HEK293T (cell line): ENCODE measurements around the gene RDH16.

Experiments
- FOXA1 ChIP-seq: fragments of 450-650 bp; IDR thresholded peaks from 2 replicates; pipeline ENCODE4 v1.6.1; 2016; ENCODE audit warnings: mild to moderate bottlenecking
- FOXM1 ChIP-seq: fragments of 450-650 bp; IDR thresholded peaks from 2 replicates; pipeline ENCODE4 v1.6.1; 2017; ENCODE audit warnings: mild to moderate bottlenecking, borderline replicate concordance
- HDGF ChIP-seq: fragments of 450-650 bp; IDR thresholded peaks from 2 replicates; pipeline ENCODE4 v1.6.1; 2017; ENCODE audit warnings: antibody characterized with exemption, borderline replicate concordance
- L3MBTL2 ChIP-seq: fragments of 450-650 bp; conservative IDR thresholded peaks from 2 replicates; pipeline ENCODE4 v1.6.1; 2016; ENCODE audit warnings: mild to moderate bottlenecking
- NFRKB ChIP-seq: fragments of 450-650 bp; IDR thresholded peaks from 2 replicates; pipeline ENCODE4 v1.6.1; 2016; ENCODE audit warnings: mild to moderate bottlenecking, moderate library complexity
- SP1 ChIP-seq: fragments of 450-650 bp; IDR thresholded peaks from 2 replicates; pipeline ENCODE4 v1.6.1; 2017
- SUZ12 ChIP-seq: fragments of 450-650 bp; IDR thresholded peaks from 2 replicates; pipeline ENCODE4 v1.6.1; 2016; ENCODE audit warnings: mild to moderate bottlenecking
- TARDBP ChIP-seq: fragments of 450-650 bp; IDR thresholded peaks from 2 replicates; pipeline ENCODE4 v1.6.1; 2016
- ZNF384 ChIP-seq: fragments of 450-650 bp; IDR thresholded peaks from 2 replicates; pipeline ENCODE4 v1.6.1; 2016

- TF ChIP-seq L3MBTL2 (no peak), TARDBP (no peak), ZNF384 (no peak), FOXM1 (no peak), SUZ12 (no peak), NFRKB (no peak), HDGF (no peak), SP1 (no peak), FOXA1 (no peak)
These were observed 30.2 kb upstream of the RDH16 start for GRCh38 chr12:56987551-56988053.
